ENCODE data around the gene INSIG1. TPM values are rescaled to one million over a fixed set of nuclear protein-coding genes. Genes with fewer than 3 reads are reported as not detected.

Gene INSIG1
- total and polyA plus RNA-seq, 2 donors from 2014 or later, result 24.6 to 25.7 TPM

- FAIRE-seq, result no peak
These were observed 56.8 kb downstream of the INSIG1 start for GRCh38 chr7:155354371-155355048.

GRCh38 chr7:155355176-155355575 lies 57.5 kb downstream of the INSIG1 start:
- intact Hi-C loops (cut with DNase I), result loop anchor here (10.0 kb wide), 1 partner anchor 430 kb away; no protein-coding TSS in a partner anchor
- no peak for FAIRE-seq

More at GRCh38 chr7:155354371-155355048, 56.8 kb downstream of the INSIG1 start:
- peak in 1 of 5 donors; percentile 35 for DNase-seq
- Histone ChIP-seq H3K4me1 (ENCODE audit: control insufficient read depth in 2 of 3, insufficient read depth in 2 of 3, low read depth in 1 of 3, low read length in 3 of 3) (no peaks in the 10 kb centered on the region), H3K27ac (ENCODE audit: low read depth in 2 of 2, low read length in 2 of 2) (no peak overlapping the region), H3K9me3 (ENCODE audit: control insufficient read depth in 2 of 3, insufficient read depth in 1 of 3, low read length in 3 of 3) (no peaks in the 10 kb centered on the region), H3K4me3 (ENCODE audit: low read length in 3 of 3) (no peak overlapping the region), H3K9ac (ENCODE audit: low read length in 3 of 3) (no peak overlapping the region), H3K36me3 (ENCODE audit: control insufficient read depth in 2 of 3, insufficient read depth in 3 of 3, low read length in 3 of 3) (no peaks in the 10 kb centered on the region), H3K27me3 (ENCODE audit: control insufficient read depth, insufficient read depth, low read length) (no peaks in the 10 kb centered on the region)
- intact Hi-C loops (cut with DNase I), result loop anchor here (10.0 kb wide), 1 partner anchor 430 kb away; no protein-coding TSS in a partner anchor
- no peak for TF ChIP-seq CTCF (IDR thresholded peaks at IDR 0.05; ENCODE audit: borderline replicate concordance, extremely low read depth, insufficient read depth)

GRCh38 chr7:155355745-155356144 lies 58.1 kb downstream of the INSIG1 start:
- Histone ChIP-seq H3K9me3 (ENCODE audit: control insufficient read depth in 2 of 3, insufficient read depth in 1 of 3, low read length in 3 of 3) (no peaks in the 10 kb centered on the region), H3K27ac (ENCODE audit: low read depth in 2 of 2, low read length in 2 of 2) (no peak overlapping the region), H3K27me3 (ENCODE audit: control insufficient read depth, insufficient read depth, low read length) (no peaks in the 10 kb centered on the region), H3K36me3 (ENCODE audit: control insufficient read depth in 2 of 3, insufficient read depth in 3 of 3, low read length in 3 of 3) (no peaks in the 10 kb centered on the region), H3K9ac (ENCODE audit: low read length in 3 of 3) (no peak overlapping the region), H3K4me3 (ENCODE audit: low read length in 3 of 3) (no peak overlapping the region), H3K4me1 (ENCODE audit: control insufficient read depth in 2 of 3, insufficient read depth in 2 of 3, low read depth in 1 of 3, low read length in 3 of 3) (no peaks in the 10 kb centered on the region)
- DNase-seq (peak in 1 of 5 donors; percentile 25), FAIRE-seq (no peak)
- intact Hi-C loops (cut with DNase I), result loop anchor here (10.0 kb wide), 1 partner anchor 431 kb away; no protein-coding TSS in a partner anchor
- no peak for TF ChIP-seq CTCF (IDR thresholded peaks at IDR 0.05; ENCODE audit: borderline replicate concordance, extremely low read depth, insufficient read depth)

More at GRCh38 chr7:155355176-155355575, 57.5 kb downstream of the INSIG1 start:
- DNase-seq, result peak in 1 of 5 donors; percentile 42
- no peak overlapping the region for H3K9ac ChIP-seq (ENCODE audit: low read length in 3 of 3)
- H3K9me3 ChIP-seq (ENCODE audit: control insufficient read depth in 2 of 3, insufficient read depth in 1 of 3, low read length in 3 of 3), result no peaks in the 10 kb centered on the region
- no peaks in the 10 kb centered on the region for H3K4me1 ChIP-seq (ENCODE audit: control insufficient read depth in 2 of 3, insufficient read depth in 2 of 3, low read depth in 1 of 3, low read length in 3 of 3)
- H3K4me3 ChIP-seq (ENCODE audit: low read length in 3 of 3), result no peak overlapping the region
- no peak overlapping the region for H3K27ac ChIP-seq (ENCODE audit: low read depth in 2 of 2, low read length in 2 of 2)
- no peaks in the 10 kb centered on the region for H3K36me3 ChIP-seq (ENCODE audit: control insufficient read depth in 2 of 3, insufficient read depth in 3 of 3, low read length in 3 of 3)
- no peak for TF ChIP-seq CTCF (IDR thresholded peaks at IDR 0.05; ENCODE audit: borderline replicate concordance, extremely low read depth, insufficient read depth)
- no peaks in the 10 kb centered on the region for H3K27me3 ChIP-seq (ENCODE audit: control insufficient read depth, insufficient read depth, low read length)
